Measurements from ENCODE around the gene SSU72. TPM values are rescaled to one million over a fixed set of nuclear protein-coding genes. Genes with fewer than 3 reads are reported as not detected.
"Not testable (repeated sequence)": the region's sequence is repeated elsewhere in the genome, so short reads cannot be mapped to it uniquely, and the experiment has no call there.

SSU72 gene
- total RNA-seq, 2 experiments from 2014 or later = 105 to 123 TPM

DNA sequence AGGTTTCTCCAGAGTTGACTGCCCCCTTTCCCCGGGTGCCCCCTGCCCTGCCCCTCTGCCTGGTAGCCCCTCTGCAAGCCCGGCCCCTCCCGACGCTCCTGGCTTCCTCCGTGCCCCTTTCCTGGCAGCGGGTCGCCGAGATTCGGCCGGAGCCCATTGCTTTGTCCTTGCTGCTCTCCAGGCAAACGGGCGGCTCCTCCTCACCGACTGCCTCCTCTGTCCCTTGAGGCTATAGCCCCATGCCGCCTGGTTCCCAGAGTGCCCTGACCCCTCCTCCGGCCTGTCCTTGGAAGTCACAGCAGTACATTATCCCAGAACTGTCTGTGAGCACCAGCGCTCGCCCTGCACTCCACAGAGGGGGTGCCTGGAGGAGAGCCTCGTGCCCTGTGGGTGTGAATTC is 61.0 kb downstream of the SSU72 start:
- intact Hi-C loops (cut with DNase I, micrococcal nuclease) = loop anchor here (2.0 to 10.0 kb wide), 3 partner anchors 61 to 239 kb away; partner anchors contain the start of genes MMP23B (in 1 of the 2), SSU72 (in 1 of the 2) and UBE2J2 (in 1 of the 2)
- H3K4me1 Mint-ChIP-seq; ATAC-seq; H3K27ac Mint-ChIP-seq; CTCF ChIA-PET; DNase-seq; H3K9me3 Mint-ChIP-seq (ENCODE audit: low read depth); POLR2A ChIA-PET; H3K27me3 Mint-ChIP-seq: not testable (repeated sequence)
- Mint-ChIP-seq H3K36me3 (ENCODE audit: low read depth) (peaks cover 14% of the 10 kb centered on the region), H3K4me3 (peak overlapping the region; percentile 65)

DNA sequence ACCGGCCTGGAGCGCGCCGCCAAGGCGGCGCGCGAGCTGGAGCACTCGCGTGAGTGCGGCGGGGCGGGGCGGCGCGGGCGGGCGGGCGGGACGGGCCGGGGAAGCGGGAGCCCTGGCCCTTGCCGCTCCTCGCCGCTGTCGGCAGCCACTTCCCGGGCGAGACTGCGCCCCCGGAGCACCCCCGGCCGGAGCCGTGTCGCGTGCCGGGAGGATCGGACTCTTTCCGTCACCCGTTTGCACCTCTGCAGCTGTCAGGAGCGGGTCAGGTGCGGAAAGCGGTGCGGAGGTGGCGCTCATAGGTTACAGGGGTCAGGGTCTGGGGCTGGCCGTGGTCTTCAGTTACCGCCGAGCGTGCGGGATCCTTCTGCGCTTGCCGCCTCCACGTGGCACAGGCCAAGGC is 62.2 kb downstream of the SSU72 start:
- H3K9me3 Mint-ChIP-seq (ENCODE audit: low read depth); H3K4me1 Mint-ChIP-seq; H3K27ac Mint-ChIP-seq; H3K27me3 Mint-ChIP-seq; POLR2A ChIA-PET; CTCF ChIA-PET; H3K36me3 Mint-ChIP-seq (ENCODE audit: low read depth): not testable (repeated sequence)
- peak overlapping the region; percentile 76 for H3K4me3 Mint-ChIP-seq
- ATAC-seq (peak; percentile 11), DNase-seq (peak; percentile 36)
- intact Hi-C loops (cut with DNase I, micrococcal nuclease) = loop anchor here (1.0 to 10.0 kb wide), 8 partner anchors 62 to 280 kb away; partner anchors contain the start of genes AURKAIP1 (in 1 of the 2), B3GALT6 (in 1 of the 2), CCNL2 (in 1 of the 2) and MIB2 (in 1 of the 2)

DNA sequence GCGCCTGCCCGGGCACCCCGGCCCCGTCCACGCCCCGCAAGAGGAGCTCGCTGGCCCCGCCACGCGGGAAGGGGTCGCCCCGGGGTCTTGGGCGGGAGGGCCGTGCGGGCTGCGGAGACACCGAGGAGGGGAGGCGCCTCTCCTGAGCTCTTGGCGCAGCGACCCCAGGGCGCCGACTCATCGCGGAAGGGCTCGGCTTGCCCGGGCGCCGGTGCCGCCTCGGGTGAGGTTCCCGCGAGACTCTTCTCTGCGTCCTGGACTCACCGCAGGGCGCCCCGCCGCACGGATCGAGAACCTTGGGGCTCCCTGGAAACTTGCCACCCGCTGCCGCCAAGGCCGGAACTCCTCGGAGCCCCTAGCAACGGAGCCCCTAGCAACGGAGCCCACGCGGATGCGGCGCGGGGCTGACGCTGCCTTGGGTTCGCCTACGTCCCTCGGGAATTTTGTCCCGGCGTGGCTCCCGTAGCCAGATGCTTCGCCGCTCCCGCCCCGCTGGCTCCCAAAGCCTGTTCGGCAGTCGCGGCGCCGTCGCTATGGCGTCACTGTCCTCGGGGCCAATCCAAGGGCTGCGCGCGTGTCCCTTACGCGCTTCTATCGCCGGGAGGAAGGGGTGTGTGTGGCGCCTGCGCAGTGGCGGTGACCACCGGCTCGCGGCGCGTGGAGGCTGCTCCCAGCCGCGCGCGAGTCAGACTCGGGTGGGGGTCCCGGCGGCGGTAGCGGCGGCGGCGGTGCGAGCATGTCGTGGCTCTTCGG is 63.0 kb downstream of the SSU72 start, which contains the start of gene ATAD3A:
Gene ATAD3A, plus strand, starts transcription at position 630 of the 753 bp plus-strand sequence. Its CDS starts 107 bp downstream, at position 737.
- Mint-ChIP-seq H3K4me3 (peak within 1 kb of the TSS; percentile 93), H3K27me3 (no peaks in the 10 kb centered on the region), H3K9me3 (ENCODE audit: low read depth) (no peaks in the 10 kb centered on the region), H3K27ac (peak within 1 kb of the TSS; percentile 97), H3K4me1 (peaks cover 7% of the 10 kb centered on the region), H3K36me3 (ENCODE audit: low read depth) (peaks cover 5% of the 10 kb centered on the region)
- DNase-seq = peak; percentile 99
- intact Hi-C loops (cut with DNase I, micrococcal nuclease) = loop anchor here (1.0 to 10.0 kb wide), 13 partner anchors 40 to 279 kb away; partner anchors contain the start of genes SSU72 (in 2 of the 2), ATAD3B (in 1 of the 2), AURKAIP1 (in 1 of the 2) and B3GALT6 (in 1 of the 2)
- CTCF ChIA-PET = no interaction called here
- peak; percentile 97 for ATAC-seq
- POLR2A ChIA-PET = no interaction called here

DNA sequence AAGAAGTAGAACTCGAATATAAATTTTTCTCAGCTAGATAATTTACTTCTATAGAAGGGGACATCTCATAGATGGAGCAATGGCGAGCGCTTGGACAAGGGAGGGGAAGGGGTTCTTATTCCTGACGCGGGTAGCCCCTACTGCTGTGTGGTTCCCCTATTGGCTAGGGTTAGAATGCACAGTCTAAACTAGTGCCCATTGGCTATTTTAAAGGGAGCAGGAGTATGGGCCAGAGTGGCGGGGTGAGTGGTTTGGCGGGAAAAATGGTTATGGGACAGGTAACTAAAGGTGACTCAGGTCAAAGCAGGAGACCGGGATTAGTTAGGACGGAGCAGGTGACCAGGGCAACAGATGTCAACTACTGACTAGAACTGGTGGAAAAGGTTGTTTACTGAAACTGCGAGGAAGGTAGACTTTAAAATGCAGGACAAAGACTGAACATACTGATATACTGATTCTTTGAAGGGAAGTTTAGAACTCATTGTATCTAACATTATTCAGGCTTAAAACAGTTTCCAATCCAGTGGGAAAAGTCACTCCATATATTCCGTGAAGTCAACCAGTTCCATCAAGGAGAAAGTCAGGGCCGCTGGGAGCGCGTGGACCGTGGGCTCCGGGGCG is 63.6 kb downstream of the SSU72 start:
- DNase-seq (peak; percentile 41), ATAC-seq (no peak)
- ChIA-PET POLR2A (no interaction called here), CTCF (no interaction called here)
- peaks cover 7% of the 10 kb centered on the region for H3K4me1 Mint-ChIP-seq
- no peaks in the 10 kb centered on the region for H3K27me3 Mint-ChIP-seq
- peak overlapping the region; percentile 93 for H3K4me3 Mint-ChIP-seq
- peak overlapping the region; percentile 97 for H3K27ac Mint-ChIP-seq
- intact Hi-C loops (cut with DNase I, micrococcal nuclease) = loop anchor here in 1 of 2 experiments (1.0 to 10.0 kb wide), 7 partner anchors 40 to 236 kb away; partner anchors contain the start of genes ATAD3B, CDK11B, DVL1 and MMP23B
- no peaks in the 10 kb centered on the region for H3K9me3 Mint-ChIP-seq (ENCODE audit: low read depth)
- peaks cover 3% of the 10 kb centered on the region for H3K36me3 Mint-ChIP-seq (ENCODE audit: low read depth)

DNA sequence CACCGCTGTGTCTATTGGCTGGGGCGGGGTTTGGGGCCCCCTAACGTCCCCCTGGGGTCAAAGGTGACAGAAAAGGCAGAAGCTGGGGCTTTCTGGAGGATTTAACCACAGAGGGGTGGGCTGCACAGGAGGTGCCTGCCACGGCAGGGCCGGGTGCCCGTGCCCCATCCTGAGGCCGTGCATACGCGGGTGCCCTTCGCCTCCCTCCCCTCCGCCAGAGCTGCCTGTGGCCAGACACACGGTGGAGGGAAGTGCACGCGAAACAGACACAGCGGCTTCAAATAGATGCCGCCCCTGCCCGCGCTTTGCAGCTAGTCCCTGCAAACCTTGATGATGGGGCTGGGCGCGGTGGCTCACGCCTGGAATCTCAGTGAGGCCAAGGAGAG is 65.2 kb downstream of the SSU72 start:
- POLR2A ChIA-PET = not testable (repeated sequence)

GRCh38 chr1:1508775-1509464 is 65.7 kb downstream of the SSU72 start:
- H3K9me3 Mint-ChIP-seq (ENCODE audit: low read depth); POLR2A ChIA-PET; H3K27me3 Mint-ChIP-seq; ATAC-seq; intact Hi-C loops (cut with DNase I, micrococcal nuclease); CTCF ChIA-PET; H3K4me3 Mint-ChIP-seq; H3K36me3 Mint-ChIP-seq (ENCODE audit: low read depth); DNase-seq; H3K27ac Mint-ChIP-seq: not testable (repeated sequence)
- peaks cover 13% of the 10 kb centered on the region for H3K4me1 Mint-ChIP-seq

More for the DNA sequence above, 65.2 kb downstream of the SSU72 start:
- H3K4me3 Mint-ChIP-seq; ATAC-seq; CTCF ChIA-PET; H3K36me3 Mint-ChIP-seq (ENCODE audit: low read depth); DNase-seq; H3K9me3 Mint-ChIP-seq (ENCODE audit: low read depth); intact Hi-C loops (cut with DNase I, micrococcal nuclease); H3K27me3 Mint-ChIP-seq; H3K27ac Mint-ChIP-seq: not testable (repeated sequence)
- H3K4me1 Mint-ChIP-seq = peaks cover 13% of the 10 kb centered on the region

DNA sequence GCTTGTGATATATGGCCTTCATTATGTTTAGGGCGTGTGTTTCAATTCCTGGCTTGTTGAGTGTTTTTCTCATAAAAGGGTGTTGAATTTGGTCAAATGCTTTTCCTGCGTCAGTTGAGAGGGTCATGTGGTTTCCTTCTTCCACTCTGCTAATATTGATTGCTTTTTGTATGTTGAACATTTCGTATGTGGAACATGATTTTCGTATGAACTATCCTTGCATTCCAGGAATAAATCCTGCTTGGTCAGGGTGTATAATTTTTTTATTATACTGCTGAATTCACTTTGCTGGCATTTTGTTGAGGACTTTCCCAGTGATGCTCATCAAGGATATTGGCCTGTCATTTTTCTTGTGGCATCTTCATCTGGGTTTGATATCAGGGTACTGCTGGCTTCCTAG is 67.4 kb downstream of the SSU72 start:
- ATAC-seq (no peak), DNase-seq (no peak)
- CTCF ChIA-PET = interaction anchor here (0.7 kb wide), 1 partner anchor 31 kb away, joined by 3 read pairs; no protein-coding TSS in a partner anchor
- no peak overlapping the region for H3K27ac Mint-ChIP-seq
- no peaks in the 10 kb centered on the region for H3K36me3 Mint-ChIP-seq (ENCODE audit: low read depth)
- no peaks in the 10 kb centered on the region for H3K9me3 Mint-ChIP-seq (ENCODE audit: low read depth)
- no peaks in the 10 kb centered on the region for H3K27me3 Mint-ChIP-seq
- intact Hi-C loops (cut with DNase I, micrococcal nuclease) = no loop called here
- no peak overlapping the region for H3K4me3 Mint-ChIP-seq
- H3K4me1 Mint-ChIP-seq = peaks cover 13% of the 10 kb centered on the region
- POLR2A ChIA-PET = no interaction called here

DNA sequence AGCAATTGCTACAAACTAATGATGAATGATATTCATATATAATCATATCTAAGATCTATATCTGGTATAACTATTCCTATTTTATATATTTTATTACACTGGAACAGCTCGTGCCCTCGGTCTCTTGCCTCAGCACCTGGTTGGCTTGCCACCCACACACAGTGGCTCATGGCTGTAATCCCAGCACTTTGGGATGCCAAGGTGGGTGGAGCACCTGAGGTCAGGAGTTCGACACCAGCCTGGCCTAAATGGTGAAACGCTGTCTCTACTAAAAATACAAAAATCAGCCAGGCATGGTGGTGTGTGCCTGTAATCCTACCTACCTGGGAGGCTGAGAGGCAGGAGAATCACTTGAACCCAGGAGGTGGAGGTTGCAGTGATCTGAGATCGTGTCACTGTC is 68.9 kb downstream of the SSU72 start:
- H3K9me3 Mint-ChIP-seq (ENCODE audit: low read depth); H3K27me3 Mint-ChIP-seq; intact Hi-C loops (cut with DNase I, micrococcal nuclease); POLR2A ChIA-PET; H3K4me1 Mint-ChIP-seq; H3K36me3 Mint-ChIP-seq (ENCODE audit: low read depth); ATAC-seq; CTCF ChIA-PET: not testable (repeated sequence)
- H3K4me3 Mint-ChIP-seq = peak overlapping the region; percentile 59
- H3K27ac Mint-ChIP-seq = peak overlapping the region; percentile 87
- peak; percentile 19 for DNase-seq

DNA sequence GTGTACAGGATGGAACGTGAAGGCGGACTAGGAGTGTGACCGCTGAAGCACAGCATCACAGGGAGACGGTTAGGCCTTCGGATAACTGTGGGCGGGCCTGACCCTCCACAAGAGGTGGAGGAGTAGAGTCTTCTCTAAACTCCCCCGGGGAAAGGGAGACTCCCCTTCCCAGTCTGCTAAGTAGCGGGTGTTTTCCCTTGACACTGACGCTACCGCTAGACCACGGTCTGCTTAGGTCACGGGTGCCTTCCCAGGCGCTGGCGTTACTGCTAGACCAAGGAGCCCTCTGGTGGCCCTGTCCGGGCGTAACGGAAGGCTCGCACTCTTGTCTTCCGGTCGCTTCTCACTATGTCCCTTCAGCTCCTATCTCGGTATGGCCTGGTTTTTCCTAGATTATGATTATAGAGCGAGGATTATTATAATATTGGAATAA is 69.3 kb downstream of the SSU72 start:
- H3K9me3 Mint-ChIP-seq (ENCODE audit: low read depth); H3K27me3 Mint-ChIP-seq; intact Hi-C loops (cut with DNase I, micrococcal nuclease); POLR2A ChIA-PET; H3K36me3 Mint-ChIP-seq (ENCODE audit: low read depth); H3K4me1 Mint-ChIP-seq: not testable (repeated sequence)
- peak; percentile 55 for DNase-seq
- peak overlapping the region; percentile 87 for H3K27ac Mint-ChIP-seq
- H3K4me3 Mint-ChIP-seq = peak overlapping the region; percentile 59
- CTCF ChIA-PET = interaction anchor here (0.6 to 1.9 kb wide), 4 partner anchors 22 to 130 kb away, joined by 3 to 9 read pairs (median 3); partner anchors contain the start of gene AURKAIP1
- ATAC-seq = peak; percentile 65

- H3K9me3 Mint-ChIP-seq (ENCODE audit: low read depth); intact Hi-C loops (cut with DNase I, micrococcal nuclease); H3K36me3 Mint-ChIP-seq (ENCODE audit: low read depth); H3K4me1 Mint-ChIP-seq; H3K27me3 Mint-ChIP-seq: not testable (repeated sequence)
- peak overlapping the region; percentile 87 for H3K27ac Mint-ChIP-seq
- CTCF ChIA-PET = interaction anchor here (0.6 to 1.9 kb wide), 6 partner anchors 10 to 130 kb away, joined by 3 to 9 read pairs (median 3); partner anchors contain the start of gene AURKAIP1
- ATAC-seq (peak; percentile 87), DNase-seq (peak; percentile 88)
- POLR2A ChIA-PET = interaction anchor here (0.6 kb wide), 1 partner anchor 97 kb away, joined by 3 read pairs; no protein-coding TSS in a partner anchor
- peak overlapping the region; percentile 59 for H3K4me3 Mint-ChIP-seq
Observed at GRCh38 chr1:1504777-1505365, 69.8 kb downstream of the SSU72 start.

DNA sequence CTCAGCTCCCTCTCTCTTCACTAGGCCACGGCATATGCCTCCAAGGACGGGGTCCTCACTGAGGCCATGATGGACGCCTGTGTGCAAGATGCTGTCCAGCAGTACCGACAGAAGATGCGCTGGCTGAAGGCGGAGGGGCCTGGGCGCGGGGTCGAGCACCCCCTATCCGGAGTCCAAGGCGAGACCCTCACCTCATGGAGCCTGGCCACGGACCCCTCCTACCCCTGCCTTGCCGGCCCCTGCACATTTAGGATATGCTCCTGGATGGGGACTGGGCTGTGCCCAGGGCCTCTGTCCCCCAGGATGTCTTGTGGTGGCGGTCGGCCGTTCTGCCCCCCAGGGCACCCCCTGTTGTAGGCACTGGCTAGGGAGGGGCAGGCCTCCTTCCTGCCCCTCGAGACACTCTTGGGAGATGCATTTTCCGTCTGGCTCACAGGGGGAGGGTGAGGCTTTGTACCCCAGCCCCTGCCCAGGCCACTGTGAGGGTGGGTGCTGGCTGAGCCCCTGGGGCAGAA is 79.1 kb downstream of the SSU72 start:
- POLR2A ChIA-PET; H3K27ac Mint-ChIP-seq; ATAC-seq; CTCF ChIA-PET; DNase-seq; intact Hi-C loops (cut with DNase I, micrococcal nuclease); H3K4me3 Mint-ChIP-seq; H3K9me3 Mint-ChIP-seq (ENCODE audit: low read depth); H3K4me1 Mint-ChIP-seq; H3K27me3 Mint-ChIP-seq: not testable (repeated sequence)
- H3K36me3 Mint-ChIP-seq (ENCODE audit: low read depth) = peaks cover 32% of the 10 kb centered on the region

Data from activated CD4-positive, alpha-beta T cell treated with anti-CD3 and anti-CD28 coated beads for 36 hours (primary cell).